Measurements from ENCODE around the gene SYT14.
"Not testable (repeated sequence)": the region's sequence is repeated elsewhere in the genome, so short reads cannot be mapped to it uniquely, and the experiment has no call there.

SYT14 gene

DNA sequence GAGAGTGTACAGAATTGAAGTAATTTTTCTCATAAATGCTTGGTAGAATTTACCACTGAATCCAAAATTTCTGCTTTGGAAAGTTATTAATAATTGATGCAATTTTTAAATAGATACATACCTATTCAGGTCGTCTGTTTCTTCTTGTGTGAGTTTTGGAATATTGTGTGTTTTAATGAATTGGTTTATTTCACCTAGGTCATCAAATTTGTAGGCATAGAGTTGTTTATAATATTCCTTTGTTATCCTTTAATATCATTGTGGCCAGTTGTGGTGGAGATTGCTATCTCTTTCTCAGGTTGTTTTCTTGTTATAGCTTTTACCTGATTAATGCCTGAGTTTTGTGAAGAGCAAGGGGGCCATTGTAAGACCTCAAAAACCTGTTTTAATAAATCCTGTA, 93.5 kb downstream of the SYT14 start:
- H3K36me3 ChIP-seq (ENCODE audit: insufficient read depth, low read length) = no peaks in the 10 kb centered on the region
- H3K27me3 ChIP-seq (ENCODE audit: control insufficient read depth, insufficient read depth, low read length) = no peaks in the 10 kb centered on the region
- no peaks in the 10 kb centered on the region for H3K4me1 ChIP-seq (ENCODE audit: control insufficient read depth, insufficient read depth, low read length)
- H3K9me3 ChIP-seq (replicated peaks; ENCODE audit: low read length) = no peaks in the 10 kb centered on the region
- no peak overlapping the region for H3K9ac ChIP-seq (ENCODE audit: low read depth, low read length)
- H3K4me3 ChIP-seq (ENCODE audit: low read length) = no peak overlapping the region
- no peak overlapping the region for H3K4me2 ChIP-seq (ENCODE audit: low read length)

DNA sequence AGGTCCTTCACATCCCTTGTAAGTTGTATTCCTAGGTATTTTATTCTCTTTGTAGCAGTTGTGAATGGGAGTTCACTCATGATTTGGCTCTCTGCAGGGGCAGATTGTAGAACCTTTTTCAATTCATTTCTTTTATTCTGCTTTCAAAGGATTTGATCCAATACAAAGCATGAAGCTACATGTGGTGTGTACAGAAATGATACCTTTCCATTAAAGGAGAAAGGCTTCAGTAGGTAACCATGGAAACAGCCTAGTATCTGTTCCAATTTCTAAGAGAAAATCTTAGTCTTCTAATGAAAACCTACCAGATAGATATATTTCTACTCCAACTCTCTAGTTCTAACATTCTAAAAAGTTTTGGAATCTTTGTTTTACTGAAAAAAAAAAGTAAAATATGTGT, 105.0 kb downstream of the SYT14 start:
- no peaks in the 10 kb centered on the region for H3K4me1 ChIP-seq (ENCODE audit: control insufficient read depth, insufficient read depth, low read length)
- H3K9ac ChIP-seq (ENCODE audit: low read depth, low read length) = no peak overlapping the region
- H3K27me3 ChIP-seq (ENCODE audit: control insufficient read depth, insufficient read depth, low read length) = no peaks in the 10 kb centered on the region
- no peak overlapping the region for H3K4me2 ChIP-seq (ENCODE audit: low read length)
- no peaks in the 10 kb centered on the region for H3K9me3 ChIP-seq (replicated peaks; ENCODE audit: low read length)
- H3K4me3 ChIP-seq (ENCODE audit: low read length) = no peak overlapping the region
- no peaks in the 10 kb centered on the region for H3K36me3 ChIP-seq (ENCODE audit: insufficient read depth, low read length)

DNA sequence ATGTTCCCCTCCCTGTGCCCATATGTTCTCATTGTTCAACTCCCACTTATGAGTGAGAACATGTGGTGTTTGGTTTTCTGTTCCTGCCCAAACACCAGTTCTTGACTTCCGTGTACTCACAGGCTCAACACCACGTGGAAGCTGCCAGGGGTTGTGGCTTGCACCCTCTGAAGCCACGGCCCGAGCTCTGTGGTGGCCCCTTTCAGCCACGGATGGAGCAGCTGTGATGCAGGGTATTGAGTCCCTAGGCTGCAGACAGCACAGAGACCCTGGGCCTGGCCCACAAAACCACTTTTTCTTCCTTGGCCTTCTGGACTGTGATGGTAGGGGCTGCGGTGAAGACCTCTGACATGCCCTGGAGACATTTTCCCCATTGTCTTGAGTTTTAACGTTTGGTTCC, 111.6 kb downstream of the SYT14 start:
- no peak overlapping the region for H3K4me3 ChIP-seq (ENCODE audit: low read length)
- H3K9me3 ChIP-seq (replicated peaks; ENCODE audit: low read length) = no peaks in the 10 kb centered on the region
- no peaks in the 10 kb centered on the region for H3K4me1 ChIP-seq (ENCODE audit: control insufficient read depth, insufficient read depth, low read length)
- no peaks in the 10 kb centered on the region for H3K27me3 ChIP-seq (ENCODE audit: control insufficient read depth, insufficient read depth, low read length)
- H3K36me3 ChIP-seq (ENCODE audit: insufficient read depth, low read length) = peaks cover 4% of the 10 kb centered on the region
- H3K4me2 ChIP-seq (ENCODE audit: low read length) = no peak overlapping the region
- no peak overlapping the region for H3K9ac ChIP-seq (ENCODE audit: low read depth, low read length)

DNA sequence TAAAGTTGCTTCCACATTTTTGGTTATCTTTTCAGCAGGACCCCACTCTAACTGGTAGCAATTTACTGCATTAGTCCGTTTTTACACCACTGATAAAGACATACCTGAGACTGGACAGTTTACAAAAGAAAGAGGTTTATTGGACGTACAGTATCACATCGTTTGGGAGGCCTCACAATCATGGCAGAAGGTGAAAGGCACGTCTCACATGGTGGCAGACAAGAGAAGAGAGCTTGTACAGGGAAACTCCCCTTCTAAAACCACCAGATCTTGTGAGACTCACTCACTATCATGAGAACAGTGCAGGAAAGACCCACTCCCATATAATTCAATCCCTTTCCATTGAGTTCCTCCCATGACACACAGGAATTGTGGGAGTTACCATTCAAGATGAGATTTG, 112.5 kb downstream of the SYT14 start:
- not testable (repeated sequence) for H3K4me1 ChIP-seq (ENCODE audit: control insufficient read depth, insufficient read depth, low read length); H3K4me3 ChIP-seq (ENCODE audit: low read length); H3K36me3 ChIP-seq (ENCODE audit: insufficient read depth, low read length); H3K27me3 ChIP-seq (ENCODE audit: control insufficient read depth, insufficient read depth, low read length); H3K9me3 ChIP-seq (replicated peaks; ENCODE audit: low read length); H3K9ac ChIP-seq (ENCODE audit: low read depth, low read length); H3K4me2 ChIP-seq (ENCODE audit: low read length)

DNA sequence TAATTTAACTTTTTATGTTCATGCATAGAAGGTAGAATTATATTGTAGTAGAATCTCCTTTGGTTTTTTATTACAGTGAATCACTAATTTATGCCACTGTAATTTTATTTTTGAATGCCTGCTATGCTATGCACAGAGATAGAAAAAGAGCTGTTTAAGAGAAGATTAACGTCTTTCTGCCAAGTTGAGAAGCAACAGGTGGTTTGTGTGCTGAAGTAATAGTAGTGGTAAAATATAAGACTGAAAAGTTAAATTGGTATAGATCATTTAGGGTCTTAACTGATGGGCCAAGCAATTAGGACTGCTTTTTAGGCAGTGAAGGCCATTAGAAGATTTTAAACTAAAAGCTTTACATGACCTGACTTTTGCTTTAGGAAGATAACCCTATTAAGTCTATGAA, 115.1 kb downstream of the SYT14 start:
- Histone ChIP-seq H3K9me3 (replicated peaks; ENCODE audit: low read length) (no peaks in the 10 kb centered on the region), H3K9ac (ENCODE audit: low read depth, low read length) (no peak overlapping the region), H3K36me3 (ENCODE audit: insufficient read depth, low read length) (peaks cover 4% of the 10 kb centered on the region), H3K27me3 (ENCODE audit: control insufficient read depth, insufficient read depth, low read length) (no peaks in the 10 kb centered on the region), H3K4me3 (ENCODE audit: low read length) (no peak overlapping the region), H3K4me2 (ENCODE audit: low read length) (no peak overlapping the region), H3K4me1 (ENCODE audit: control insufficient read depth, insufficient read depth, low read length) (no peaks in the 10 kb centered on the region)

DNA sequence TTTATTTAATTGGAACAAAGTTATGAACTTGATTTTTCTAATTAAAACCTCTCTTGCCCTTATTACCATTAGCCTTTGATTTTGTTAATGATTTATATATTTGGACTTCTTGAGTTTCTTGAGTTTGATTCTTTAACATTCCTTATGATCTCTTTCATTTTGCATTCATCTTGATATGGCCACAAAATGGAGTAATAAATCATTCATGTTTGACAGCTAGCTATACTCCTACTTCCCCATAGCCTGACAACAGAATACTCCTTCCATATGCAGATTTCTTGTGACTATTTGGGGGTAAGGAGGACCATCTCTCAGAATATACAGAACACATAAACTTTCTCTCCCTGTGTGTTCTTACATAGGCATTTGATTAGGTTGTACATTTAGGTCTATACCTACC, 119.6 kb downstream of the SYT14 start:
- Histone ChIP-seq H3K27me3 (ENCODE audit: control insufficient read depth, insufficient read depth, low read length) (no peaks in the 10 kb centered on the region), H3K9me3 (replicated peaks; ENCODE audit: low read length) (no peaks in the 10 kb centered on the region), H3K4me3 (ENCODE audit: low read length) (no peak overlapping the region), H3K36me3 (ENCODE audit: insufficient read depth, low read length) (no peaks in the 10 kb centered on the region), H3K9ac (ENCODE audit: low read depth, low read length) (no peak overlapping the region), H3K4me2 (ENCODE audit: low read length) (no peak overlapping the region), H3K4me1 (ENCODE audit: control insufficient read depth, insufficient read depth, low read length) (no peaks in the 10 kb centered on the region)

DNA sequence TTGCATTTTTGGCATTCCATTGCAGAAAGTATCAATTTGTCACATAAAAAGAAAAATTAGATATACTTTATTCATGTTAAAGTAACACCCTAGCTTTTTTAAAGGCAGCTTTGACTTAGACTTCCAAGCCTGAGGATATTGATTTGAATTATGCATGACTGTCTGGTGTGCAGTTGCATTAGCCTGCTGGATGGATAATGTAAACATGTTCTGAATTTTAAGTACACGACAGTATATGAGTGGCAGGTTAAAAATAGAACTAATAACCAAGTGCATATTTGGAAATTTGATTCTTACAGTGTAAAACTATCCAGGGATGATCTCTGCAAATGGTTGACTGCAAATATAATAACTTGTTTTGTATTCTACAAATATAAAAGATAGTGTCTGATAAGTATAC, 124.0 kb downstream of the SYT14 start:
- Histone ChIP-seq H3K4me3 (ENCODE audit: low read length) (no peak overlapping the region), H3K36me3 (ENCODE audit: insufficient read depth, low read length) (no peaks in the 10 kb centered on the region), H3K4me2 (ENCODE audit: low read length) (no peak overlapping the region), H3K9me3 (replicated peaks; ENCODE audit: low read length) (no peaks in the 10 kb centered on the region), H3K27me3 (ENCODE audit: control insufficient read depth, insufficient read depth, low read length) (no peaks in the 10 kb centered on the region), H3K9ac (ENCODE audit: low read depth, low read length) (no peak overlapping the region), H3K4me1 (ENCODE audit: control insufficient read depth, insufficient read depth, low read length) (no peaks in the 10 kb centered on the region)

DNA sequence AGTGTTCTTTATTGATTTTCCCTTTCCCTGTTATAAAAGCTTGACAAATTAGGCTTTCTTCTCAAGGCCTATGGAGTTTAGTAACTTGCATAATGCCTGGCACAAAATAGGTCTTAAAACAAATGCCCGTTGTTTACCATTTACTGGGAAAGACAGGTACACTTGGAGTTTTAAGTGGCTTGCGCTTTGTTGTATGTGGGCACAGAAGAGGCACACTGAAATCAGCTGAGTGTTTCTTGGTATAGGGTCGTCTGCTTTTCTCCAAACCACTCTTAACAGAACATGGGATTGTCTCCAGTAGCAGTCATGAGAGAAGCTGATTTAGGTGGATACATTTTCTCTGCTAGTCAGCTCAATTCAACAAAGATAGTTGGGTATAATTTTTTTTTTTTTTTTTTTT, 132.5 kb downstream of the SYT14 start:
- Histone ChIP-seq H3K36me3 (ENCODE audit: insufficient read depth, low read length) (no peaks in the 10 kb centered on the region), H3K27me3 (ENCODE audit: control insufficient read depth, insufficient read depth, low read length) (no peaks in the 10 kb centered on the region), H3K4me3 (ENCODE audit: low read length) (no peak overlapping the region), H3K9me3 (replicated peaks; ENCODE audit: low read length) (no peaks in the 10 kb centered on the region), H3K4me2 (ENCODE audit: low read length) (no peak overlapping the region), H3K4me1 (ENCODE audit: control insufficient read depth, insufficient read depth, low read length) (no peaks in the 10 kb centered on the region), H3K9ac (ENCODE audit: low read depth, low read length) (no peak overlapping the region)

DNA sequence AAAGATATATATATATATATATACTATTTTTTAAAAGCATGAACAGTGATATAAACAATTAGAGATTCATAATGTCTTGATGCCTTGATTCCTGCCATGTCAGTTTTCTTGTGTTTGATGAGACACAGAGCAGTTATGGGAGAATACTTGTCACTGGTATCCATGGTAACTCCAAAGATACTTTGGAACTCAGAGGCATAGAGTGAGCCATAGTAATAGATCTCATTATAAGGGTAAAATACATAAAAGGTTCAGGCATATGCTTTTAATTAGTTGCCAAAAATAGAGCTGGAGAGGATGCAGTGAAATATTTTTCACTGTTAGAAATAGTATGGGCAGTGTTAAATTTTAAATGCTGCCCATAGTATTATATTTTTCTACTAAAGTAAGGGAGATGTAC, 134.1 kb downstream of the SYT14 start:
- Histone ChIP-seq H3K4me1 (ENCODE audit: control insufficient read depth, insufficient read depth, low read length) (no peaks in the 10 kb centered on the region), H3K9me3 (replicated peaks; ENCODE audit: low read length) (no peaks in the 10 kb centered on the region), H3K36me3 (ENCODE audit: insufficient read depth, low read length) (no peaks in the 10 kb centered on the region), H3K9ac (ENCODE audit: low read depth, low read length) (no peak overlapping the region), H3K4me3 (ENCODE audit: low read length) (no peak overlapping the region), H3K27me3 (ENCODE audit: control insufficient read depth, insufficient read depth, low read length) (no peaks in the 10 kb centered on the region), H3K4me2 (ENCODE audit: low read length) (no peak overlapping the region)

DNA sequence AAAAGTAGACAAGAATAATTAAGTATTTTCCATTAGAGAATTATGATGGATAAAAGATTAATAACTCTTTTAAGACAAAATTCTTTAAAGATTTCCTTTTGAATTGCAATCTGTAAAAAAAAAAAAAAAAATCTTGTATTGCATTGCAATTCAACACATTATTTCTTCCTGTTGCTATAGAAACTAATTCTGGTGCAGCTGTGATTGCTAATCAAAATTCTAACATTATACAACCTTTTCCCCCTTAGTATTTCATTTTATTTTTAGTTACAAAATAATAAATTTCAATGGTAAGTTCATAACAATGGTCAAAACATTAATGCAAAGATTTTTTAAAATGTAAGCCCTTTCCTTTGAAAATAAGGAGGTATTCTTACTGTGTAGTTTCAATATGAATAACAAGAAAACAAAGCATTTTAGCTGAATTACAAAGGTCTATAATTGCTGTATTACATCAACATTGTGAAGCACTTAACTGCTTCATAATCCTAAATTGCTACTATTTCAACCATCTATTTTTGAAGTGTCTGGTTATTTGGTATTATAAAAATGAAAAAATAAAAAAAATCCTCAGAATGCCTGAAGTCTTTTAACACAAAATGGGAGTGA, 135.0 kb downstream of the SYT14 start:
- Histone ChIP-seq H3K27me3 (ENCODE audit: control insufficient read depth, insufficient read depth, low read length) (no peaks in the 10 kb centered on the region), H3K36me3 (ENCODE audit: insufficient read depth, low read length) (no peaks in the 10 kb centered on the region), H3K9me3 (replicated peaks; ENCODE audit: low read length) (no peaks in the 10 kb centered on the region), H3K4me3 (ENCODE audit: low read length) (no peak overlapping the region), H3K9ac (ENCODE audit: low read depth, low read length) (no peak overlapping the region), H3K4me2 (ENCODE audit: low read length) (no peak overlapping the region), H3K4me1 (ENCODE audit: control insufficient read depth, insufficient read depth, low read length) (no peaks in the 10 kb centered on the region)

DNA sequence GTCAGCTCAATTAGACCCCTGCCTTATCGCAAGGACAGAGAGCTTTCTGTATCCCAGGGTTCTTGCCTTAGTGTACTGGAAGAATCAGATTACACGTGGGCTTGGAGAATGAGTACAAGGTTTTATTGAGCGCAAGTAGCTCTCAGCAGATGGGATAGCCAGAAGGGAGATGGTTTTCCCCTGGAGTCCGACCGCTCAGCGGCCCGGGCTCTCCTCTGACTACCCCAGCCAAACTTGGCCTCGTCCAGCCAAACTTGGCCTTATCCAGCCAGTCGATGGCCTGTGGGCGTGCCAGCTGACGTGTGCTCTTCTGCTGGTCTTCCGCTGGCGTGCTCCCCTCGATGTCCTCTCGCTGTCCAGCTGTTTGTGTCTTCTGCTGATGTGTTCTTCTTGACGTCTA, 136.9 kb downstream of the SYT14 start:
- Histone ChIP-seq H3K4me3 (ENCODE audit: low read length) (no peak overlapping the region), H3K9me3 (replicated peaks; ENCODE audit: low read length) (no peaks in the 10 kb centered on the region), H3K36me3 (ENCODE audit: insufficient read depth, low read length) (no peaks in the 10 kb centered on the region), H3K27me3 (ENCODE audit: control insufficient read depth, insufficient read depth, low read length) (no peaks in the 10 kb centered on the region), H3K4me1 (ENCODE audit: control insufficient read depth, insufficient read depth, low read length) (no peaks in the 10 kb centered on the region), H3K4me2 (ENCODE audit: low read length) (no peak overlapping the region), H3K9ac (ENCODE audit: low read depth, low read length) (no peak overlapping the region)

DNA sequence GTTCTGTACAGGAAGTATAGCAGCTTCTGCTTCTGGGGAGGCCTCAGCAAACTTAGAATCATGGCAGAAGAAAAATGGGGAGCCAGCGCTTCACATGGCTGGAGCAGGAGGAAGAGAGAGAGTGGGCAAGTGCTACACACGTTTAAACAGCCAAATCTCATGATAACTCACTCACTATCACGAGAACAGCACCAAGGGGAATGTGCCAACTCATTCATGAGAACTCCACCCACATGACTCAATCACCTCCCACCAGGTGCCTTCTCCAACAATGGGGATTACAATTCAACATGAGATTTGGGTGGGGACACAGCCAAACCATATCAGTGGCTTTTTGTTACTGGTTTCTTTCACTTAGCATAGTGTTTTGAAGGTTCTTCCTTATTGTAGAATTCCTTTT, 138.6 kb downstream of the SYT14 start:
- no peaks in the 10 kb centered on the region for H3K27me3 ChIP-seq (ENCODE audit: control insufficient read depth, insufficient read depth, low read length)
- H3K4me3 ChIP-seq (ENCODE audit: low read length) = no peak overlapping the region
- H3K4me2 ChIP-seq (ENCODE audit: low read length) = no peak overlapping the region
- no peak overlapping the region for H3K9ac ChIP-seq (ENCODE audit: low read depth, low read length)
- no peaks in the 10 kb centered on the region for H3K9me3 ChIP-seq (replicated peaks; ENCODE audit: low read length)
- H3K4me1 ChIP-seq (ENCODE audit: control insufficient read depth, insufficient read depth, low read length) = no peaks in the 10 kb centered on the region
- H3K36me3 ChIP-seq (ENCODE audit: insufficient read depth, low read length) = no peaks in the 10 kb centered on the region
